ENCODE data around the gene ANKRD34A.

The ANKRD34A gene

GRCh38 chr1:145964328-145965118 is at the start of gene ANKRD34A, which contains the start of gene POLR3GL:
ANKRD34A (minus strand) TSS chr1:145964575; CDS start chr1:145961759, 2,816 bp downstream.
POLR3GL (plus strand) TSS chr1:145964690; CDS start chr1:145974866, 10,176 bp downstream.
- peak; percentile 97 for DNase-seq (ENCODE audit: low read depth)

- DNase-seq (ENCODE audit: low read depth), result no peak
Measured at GRCh38 chr1:146013559-146013922, 49.2 kb upstream of the ANKRD34A start.

GRCh38 chr1:146012703-146013558 is 48.6 kb upstream of the ANKRD34A start:
- peak; percentile 94 for DNase-seq (ENCODE audit: low read depth)

GRCh38 chr1:146010126-146010738 is 45.9 kb upstream of the ANKRD34A start:
- no peak for DNase-seq (ENCODE audit: low read depth)

GRCh38 chr1:146007489-146008133 is 43.2 kb upstream of the ANKRD34A start:
- no peak for DNase-seq (ENCODE audit: low read depth)

- DNase-seq (ENCODE audit: low read depth), result no peak
Measured at GRCh38 chr1:146001709-146002108, 37.3 kb upstream of the ANKRD34A start.

- DNase-seq (ENCODE audit: low read depth), result no peak
Measured at GRCh38 chr1:145999321-146000024, 35.1 kb upstream of the ANKRD34A start.

GRCh38 chr1:145997718-145998023 is 33.3 kb upstream of the ANKRD34A start:
- DNase-seq (ENCODE audit: low read depth), result no peak

- peak; percentile 56 for DNase-seq (ENCODE audit: low read depth)
Measured at GRCh38 chr1:145997016-145997717, 32.8 kb upstream of the ANKRD34A start.

GRCh38 chr1:145996433-145997015 is 32.1 kb upstream of the ANKRD34A start, which contains the start of gene TXNIP:
TXNIP (minus strand) TSS chr1:145996579; CDS start chr1:145996266, 313 bp downstream.
- DNase-seq (ENCODE audit: low read depth), result peak; percentile 98

GRCh38 chr1:145995964-145996432 is 31.6 kb upstream of the ANKRD34A start:
- DNase-seq (ENCODE audit: low read depth), result no peak

- DNase-seq (ENCODE audit: low read depth), result no peak
Measured at GRCh38 chr1:145995148-145995881, 30.9 kb upstream of the ANKRD34A start.

GRCh38 chr1:145994391-145995120 is 30.2 kb upstream of the ANKRD34A start:
- DNase-seq (ENCODE audit: low read depth), result no peak

GRCh38 chr1:145993618-145994390 is 29.4 kb upstream of the ANKRD34A start:
- DNase-seq (ENCODE audit: low read depth), result no peak

- no peak for DNase-seq (ENCODE audit: low read depth)
Measured at GRCh38 chr1:145992958-145993617, 28.7 kb upstream of the ANKRD34A start.

GRCh38 chr1:145992502-145992936 is 28.1 kb upstream of the ANKRD34A start:
- DNase-seq (ENCODE audit: low read depth), result no peak

- no peak for DNase-seq (ENCODE audit: low read depth)
Measured at GRCh38 chr1:145991735-145992412, 27.5 kb upstream of the ANKRD34A start.
